ENCODE measurements around the gene TTC22.

The TTC22 gene

GRCh38 chr1:54809496-54810074 is 8.5 kb upstream of the TTC22 start:
- H3K4me1 ChIP-seq: no peaks in the 10 kb centered on the region
- DNase-seq (ENCODE audit: low spot score in 2 of 2): no peak
- H3K27me3 ChIP-seq (ENCODE audit: low read depth): no peaks in the 10 kb centered on the region
- H3K4me3 ChIP-seq: no peak overlapping the region
- in situ Hi-C loops (cut with MboI; ENCODE audit: low sequenced_read_pairs): loop anchor here (25.0 kb wide), 1 partner anchor 947 kb away; no protein-coding TSS in a partner anchor
- H3K9me3 ChIP-seq: no peaks in the 10 kb centered on the region
- no peaks in the 10 kb centered on the region for H3K36me3 ChIP-seq (replicated peaks)

DNA sequence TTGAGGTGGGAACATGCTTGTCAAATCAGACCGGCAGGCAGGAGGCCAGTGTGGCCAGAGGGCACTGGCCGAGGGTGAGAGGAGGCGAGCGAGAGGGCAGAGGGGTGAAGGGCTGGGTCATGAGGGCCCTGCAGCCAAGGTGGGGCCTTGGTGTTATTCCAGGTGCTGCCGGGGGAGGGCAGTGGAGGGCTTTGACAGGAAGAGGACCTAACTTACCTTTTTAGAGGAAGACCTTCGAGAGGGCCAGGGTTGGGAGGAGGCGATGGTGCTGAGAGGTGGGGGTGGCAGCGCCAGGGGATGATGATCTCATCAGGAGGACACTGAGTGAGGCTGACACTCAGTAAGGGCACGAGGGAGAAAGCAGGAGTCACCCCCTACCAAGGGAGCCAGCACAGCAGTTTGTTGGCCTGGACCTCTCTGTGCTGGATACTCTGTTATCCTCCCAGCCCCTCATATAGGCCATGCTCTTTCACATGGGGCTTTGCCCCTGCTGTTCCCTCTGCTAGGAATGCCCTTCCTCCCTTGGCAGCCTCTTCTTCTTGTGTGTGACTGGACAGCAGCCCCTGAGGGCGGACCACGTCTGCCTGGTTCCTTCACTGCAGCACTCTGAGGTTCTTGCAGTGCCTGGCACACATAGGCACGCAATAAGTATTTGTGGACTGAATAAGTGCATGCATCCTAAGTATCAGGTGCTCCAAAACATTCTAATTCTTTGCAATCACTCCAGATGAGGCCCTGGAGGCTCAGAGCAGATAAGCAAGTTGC is 7.5 kb upstream of the TTC22 start:
- no peaks in the 10 kb centered on the region for H3K9me3 ChIP-seq
- no peaks in the 10 kb centered on the region for H3K27me3 ChIP-seq (ENCODE audit: low read depth)
- no peak for DNase-seq (ENCODE audit: low spot score in 2 of 2)
- H3K4me3 ChIP-seq: no peak overlapping the region
- in situ Hi-C loops (cut with MboI; ENCODE audit: low sequenced_read_pairs): loop anchor here (25.0 kb wide), 1 partner anchor 946 kb away; no protein-coding TSS in a partner anchor
- H3K36me3 ChIP-seq (replicated peaks): no peaks in the 10 kb centered on the region
- H3K4me1 ChIP-seq: no peaks in the 10 kb centered on the region

GRCh38 chr1:54807756-54808155 is 6.6 kb upstream of the TTC22 start:
- H3K36me3 ChIP-seq (replicated peaks): no peaks in the 10 kb centered on the region
- peaks cover 2% of the 10 kb centered on the region; the same call in 1 of the 2 replicates for H3K27me3 ChIP-seq (ENCODE audit: low read depth)
- no peak for DNase-seq (ENCODE audit: low spot score in 2 of 2)
- H3K4me3 ChIP-seq: no peak overlapping the region
- H3K4me1 ChIP-seq: no peaks in the 10 kb centered on the region
- in situ Hi-C loops (cut with MboI; ENCODE audit: low sequenced_read_pairs): loop anchor here (25.0 kb wide), 1 partner anchor 945 kb away; no protein-coding TSS in a partner anchor
- no peaks in the 10 kb centered on the region for H3K9me3 ChIP-seq

DNA sequence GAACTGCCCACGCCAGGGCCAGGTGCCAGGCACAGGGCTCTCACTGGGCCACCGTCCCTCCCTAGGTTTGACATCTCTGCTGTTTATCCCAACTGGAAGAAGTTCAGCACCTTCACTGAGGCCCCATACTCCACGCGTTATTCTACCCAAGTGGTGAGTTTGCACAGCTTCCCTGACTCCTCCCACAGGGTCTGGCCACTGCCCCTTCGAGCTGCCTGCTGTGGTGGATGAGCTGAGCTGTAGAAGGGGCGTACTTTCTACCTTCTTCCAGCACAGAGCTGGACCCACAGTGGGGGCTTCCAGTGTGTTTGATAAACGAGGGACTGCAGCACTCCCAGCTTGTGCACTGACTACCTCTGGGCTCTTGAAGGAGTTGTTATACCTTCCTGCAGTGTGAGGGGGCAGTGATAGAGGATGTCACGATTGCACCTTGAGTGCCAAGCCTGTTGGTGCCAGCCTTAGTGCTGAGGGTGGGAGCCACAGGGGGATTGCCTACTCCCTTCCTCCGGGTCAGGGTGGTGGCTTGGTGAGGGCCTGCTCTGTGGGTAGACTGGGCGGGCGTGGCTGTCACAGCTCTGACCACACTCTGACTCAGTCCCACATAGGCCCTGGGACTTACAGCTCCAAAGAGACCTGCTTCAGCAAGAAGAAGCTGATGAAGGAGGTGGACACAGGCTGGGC is 5.9 kb upstream of the TTC22 start:
- Histone ChIP-seq H3K4me1 (no peaks in the 10 kb centered on the region), H3K4me3 (no peak overlapping the region), H3K27me3 (ENCODE audit: low read depth) (peaks cover 2% of the 10 kb centered on the region; the same call in 1 of the 2 replicates), H3K36me3 (replicated peaks) (no peaks in the 10 kb centered on the region), H3K9me3 (no peaks in the 10 kb centered on the region)
- in situ Hi-C loops (cut with MboI; ENCODE audit: low sequenced_read_pairs): loop anchor here (25.0 kb wide), 1 partner anchor 945 kb away; no protein-coding TSS in a partner anchor
- no peak for DNase-seq (ENCODE audit: low spot score in 2 of 2)

DNA sequence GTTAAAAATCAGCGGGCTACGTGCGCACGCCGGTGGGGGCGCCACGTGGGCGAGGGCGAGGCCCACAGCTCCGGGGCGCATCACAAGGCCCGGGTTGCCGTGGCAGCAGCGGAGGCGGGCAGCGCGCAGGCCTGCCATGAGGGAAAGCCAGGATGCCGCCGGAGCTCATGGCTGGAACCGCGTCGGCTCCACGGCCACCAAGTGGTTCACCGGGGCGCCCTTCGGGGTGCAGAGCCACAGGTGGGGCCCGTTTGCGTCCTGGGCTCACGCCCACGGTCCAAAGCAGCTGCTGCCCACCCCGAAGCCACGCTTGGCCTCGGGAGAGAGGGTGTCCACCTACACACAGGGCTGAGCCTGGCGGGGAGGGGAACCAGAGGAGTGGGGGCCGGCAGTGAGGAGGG is 4.9 kb upstream of the TTC22 start:
- H3K4me1 ChIP-seq: no peaks in the 10 kb centered on the region
- H3K4me3 ChIP-seq: no peak overlapping the region
- peaks cover 7% of the 10 kb centered on the region; the same call in 1 of the 2 replicates for H3K27me3 ChIP-seq (ENCODE audit: low read depth)
- no peaks in the 10 kb centered on the region for H3K9me3 ChIP-seq
- H3K36me3 ChIP-seq (replicated peaks): no peaks in the 10 kb centered on the region
- DNase-seq (ENCODE audit: low spot score in 2 of 2): no peak
- in situ Hi-C loops (cut with MboI; ENCODE audit: low sequenced_read_pairs): loop anchor here (25.0 kb wide), 1 partner anchor 944 kb away; no protein-coding TSS in a partner anchor

GRCh38 chr1:54805466-54805865 is 4.3 kb upstream of the TTC22 start:
- no peaks in the 10 kb centered on the region for H3K36me3 ChIP-seq (replicated peaks)
- no peak overlapping the region for H3K4me3 ChIP-seq
- in situ Hi-C loops (cut with MboI; ENCODE audit: low sequenced_read_pairs): loop anchor here (25.0 kb wide), 1 partner anchor 943 kb away; no protein-coding TSS in a partner anchor
- DNase-seq (ENCODE audit: low spot score in 2 of 2): no peak
- H3K27me3 ChIP-seq (ENCODE audit: low read depth): peaks cover 7% of the 10 kb centered on the region; the same call in 1 of the 2 replicates
- no peaks in the 10 kb centered on the region for H3K9me3 ChIP-seq
- H3K4me1 ChIP-seq: no peaks in the 10 kb centered on the region

- Histone ChIP-seq H3K4me1 (no peaks in the 10 kb centered on the region), H3K4me3 (no peak overlapping the region), H3K36me3 (replicated peaks) (no peaks in the 10 kb centered on the region), H3K27me3 (ENCODE audit: low read depth) (peaks cover 7% of the 10 kb centered on the region; the same call in 1 of the 2 replicates), H3K9me3 (no peaks in the 10 kb centered on the region)
- in situ Hi-C loops (cut with MboI; ENCODE audit: low sequenced_read_pairs): loop anchor here (25.0 kb wide), 1 partner anchor 942 kb away; no protein-coding TSS in a partner anchor
- DNase-seq (ENCODE audit: low spot score in 2 of 2): no peak
Observed at GRCh38 chr1:54804471-54805132, 3.5 kb upstream of the TTC22 start.

DNA sequence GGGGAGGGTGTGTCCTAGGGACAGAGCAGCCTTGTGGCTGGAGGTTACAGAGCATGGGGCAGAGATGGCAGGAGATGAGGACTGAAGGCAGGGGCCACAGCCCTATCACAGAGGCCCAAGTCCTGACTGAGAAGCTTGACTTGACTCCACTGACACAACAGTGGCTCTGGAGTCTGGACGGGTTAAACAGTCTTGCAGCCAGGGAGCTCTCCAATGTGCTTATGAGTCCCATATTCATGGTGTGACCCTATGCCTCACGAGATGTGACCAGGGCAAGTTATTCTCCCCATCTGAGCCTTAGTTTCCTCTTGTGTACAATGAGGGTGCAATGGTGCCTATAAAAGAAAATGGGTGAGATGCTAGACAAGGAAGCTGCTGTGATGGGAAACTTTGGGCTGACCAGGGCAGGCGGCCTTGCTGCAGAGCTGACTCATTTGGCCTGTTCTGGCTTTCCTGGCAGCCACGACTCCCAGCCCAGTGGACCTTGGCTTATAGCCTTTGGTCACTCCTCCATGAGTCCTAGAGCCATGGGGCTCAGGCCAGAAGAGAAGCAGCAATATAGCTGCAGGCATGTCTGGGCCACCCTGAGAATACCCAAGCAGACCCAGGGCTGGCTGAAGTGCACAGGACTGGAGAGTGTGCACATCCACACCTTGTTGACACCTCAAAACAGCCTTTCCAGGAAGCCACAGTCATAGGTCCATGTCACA is 2.8 kb upstream of the TTC22 start:
- H3K9me3 ChIP-seq: no peaks in the 10 kb centered on the region
- H3K4me1 ChIP-seq: no peaks in the 10 kb centered on the region
- H3K27me3 ChIP-seq (ENCODE audit: low read depth): peaks cover 7% of the 10 kb centered on the region; the same call in 1 of the 2 replicates
- H3K4me3 ChIP-seq: no peak overlapping the region
- H3K36me3 ChIP-seq (replicated peaks): no peaks in the 10 kb centered on the region
- in situ Hi-C loops (cut with MboI; ENCODE audit: low sequenced_read_pairs): loop anchor here (25.0 kb wide), 1 partner anchor 942 kb away; no protein-coding TSS in a partner anchor
- no peak for DNase-seq (ENCODE audit: low spot score in 2 of 2)

GRCh38 chr1:54800041-54800898 is 853 bp downstream of the TTC22 start:
- H3K27me3 ChIP-seq (ENCODE audit: low read depth): peaks cover 7% of the 10 kb centered on the region; the same call in 1 of the 2 replicates
- no peaks in the 10 kb centered on the region for H3K4me1 ChIP-seq
- no peaks in the 10 kb centered on the region for H3K9me3 ChIP-seq
- H3K4me3 ChIP-seq: no peak overlapping the region
- no peak for DNase-seq (ENCODE audit: low spot score in 2 of 2)
- in situ Hi-C loops (cut with MboI; ENCODE audit: low sequenced_read_pairs): loop anchor here (25.0 kb wide), 1 partner anchor 938 kb away; no protein-coding TSS in a partner anchor
- no peaks in the 10 kb centered on the region for H3K36me3 ChIP-seq (replicated peaks)

DNA sequence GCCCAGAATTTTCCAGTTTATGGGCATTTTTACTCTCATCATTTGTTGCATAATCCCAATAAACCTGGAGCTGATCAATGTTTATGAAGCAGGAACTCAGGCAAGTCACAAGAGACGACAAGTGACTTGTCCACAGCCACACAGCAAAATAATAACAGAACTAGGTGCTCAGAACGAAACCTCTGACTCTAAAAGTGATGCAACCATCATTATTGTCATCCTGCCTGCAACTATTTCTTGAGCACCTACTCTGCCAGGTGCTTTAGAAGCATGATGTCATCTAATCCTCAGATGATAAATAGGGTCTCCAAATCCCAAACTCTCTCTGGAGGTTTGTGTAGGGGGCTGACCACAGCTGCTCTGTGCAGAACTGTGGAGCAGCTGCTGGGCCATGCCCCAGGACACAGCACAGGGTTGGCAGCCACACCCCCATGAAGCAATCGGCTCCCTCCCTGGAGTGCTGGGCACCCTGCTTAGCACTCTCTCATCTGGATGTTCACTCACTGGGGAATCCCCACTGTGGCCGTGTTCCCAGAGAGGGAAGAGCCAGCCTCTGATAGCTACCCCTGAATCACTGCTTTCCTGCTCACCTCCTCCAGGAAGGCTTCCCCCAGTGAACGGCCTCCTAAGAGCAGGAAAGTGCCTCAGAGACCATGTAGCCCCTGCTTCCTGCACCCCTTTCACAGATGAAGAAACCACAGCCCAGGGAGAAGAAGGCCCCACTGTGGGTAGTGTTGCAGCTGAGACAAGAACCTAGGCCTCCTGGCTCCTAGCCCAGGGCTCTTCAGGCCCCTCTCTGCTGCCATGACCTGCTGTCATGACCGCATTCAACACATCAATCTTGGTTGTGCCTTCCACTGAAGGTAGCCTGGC is 2.1 kb downstream of the TTC22 start:
- in situ Hi-C loops (cut with MboI; ENCODE audit: low sequenced_read_pairs): loop anchor here (10.0 kb wide), 1 partner anchor 284 kb away; no protein-coding TSS in a partner anchor
- DNase-seq (ENCODE audit: low spot score in 2 of 2): no peak
- H3K36me3 ChIP-seq (replicated peaks): no peaks in the 10 kb centered on the region
- H3K27me3 ChIP-seq (ENCODE audit: low read depth): peaks cover 7% of the 10 kb centered on the region; the same call in 1 of the 2 replicates
- no peak overlapping the region for H3K4me3 ChIP-seq
- H3K9me3 ChIP-seq: no peaks in the 10 kb centered on the region
- no peaks in the 10 kb centered on the region for H3K4me1 ChIP-seq

- in situ Hi-C loops (cut with MboI; ENCODE audit: low sequenced_read_pairs): loop anchor here (10.0 kb wide), 1 partner anchor 283 kb away; no protein-coding TSS in a partner anchor
- no peak for DNase-seq (ENCODE audit: low spot score in 2 of 2)
- Histone ChIP-seq H3K4me3 (no peak overlapping the region), H3K27me3 (ENCODE audit: low read depth) (peaks cover 7% of the 10 kb centered on the region; the same call in 1 of the 2 replicates), H3K4me1 (no peaks in the 10 kb centered on the region), H3K9me3 (no peaks in the 10 kb centered on the region), H3K36me3 (replicated peaks) (no peaks in the 10 kb centered on the region)
Observed at GRCh38 chr1:54798206-54798605, 2.9 kb downstream of the TTC22 start.
